Keratinocyte (primary cell): ENCODE measurements around the gene RAPGEF1. TPM values are rescaled to one million over a fixed set of nuclear protein-coding genes. Genes with fewer than 3 reads are reported as not detected.

Experiments used
- DNase-seq: peaks from one replicate; pipeline ENCODE4 v3.0.0-alpha.2; 2011; ENCODE audit warnings: low read depth, missing footprints, low spot score
- FAIRE-seq: peaks from 2 replicates; lab custom pipeline; 2011; peaks lifted over from hg19 to GRCh38; lab: Jason Lieb, UNC
- H2AFZ ChIP-seq: 2 replicates; pipeline ENCODE4 v1.6.0; 2012; ENCODE audit warnings: low read length, control low read depth, inconsistent platforms; ENCODE audit not compliant: control insufficient read depth
- H3K27ac ChIP-seq: 2 replicates; pipeline ENCODE4 v1.5.1; 2011; ENCODE audit warnings: low read length; ENCODE audit not compliant: control insufficient read depth, insufficient read depth
- H3K27me3 ChIP-seq: 3 replicates; pipeline ENCODE4 v1.6.0; 2011; ENCODE audit warnings: low read length; ENCODE audit not compliant: control insufficient read depth, insufficient read depth; ENCODE audit errors: extremely low read depth
- H3K36me3 ChIP-seq, 2 experiments: 2 replicates in 1 of 2; 3 replicates in 1 of 2; pipeline ENCODE4 v1.5.1; 2011; ENCODE audit warnings: low read length in 2 of 2, mild to moderate bottlenecking in 1 of 2; ENCODE audit not compliant: control insufficient read depth in 2 of 2, insufficient read depth in 2 of 2; ENCODE audit errors: extremely low read depth in 1 of 2
- H3K4me1 ChIP-seq: 3 replicates; pipeline ENCODE4 v1.5.1; 2011; ENCODE audit warnings: low read length; ENCODE audit not compliant: control insufficient read depth, insufficient read depth; ENCODE audit errors: extremely low read depth
- H3K4me2 ChIP-seq: 3 replicates; pipeline ENCODE4 v1.6.0; 2011; ENCODE audit warnings: low read depth, low read length; ENCODE audit not compliant: control insufficient read depth, insufficient read depth; ENCODE audit errors: extremely low read depth
- H3K4me3 ChIP-seq, 3 experiments: fragments of 200-600 bp in 1 of 3; sonication (generic) in 1 of 3; 2 replicates in 2 of 3; 3 replicates in 1 of 3; pipeline ENCODE4 v1.5.1; 2011 to 2016; ENCODE audit warnings: low read length in 3 of 3, mild to moderate bottlenecking in 3 of 3, control low read depth in 2 of 3, inconsistent platforms in 1 of 3, low read depth in 1 of 3, mixed read lengths in 1 of 3, mixed run types in 1 of 3, moderate library complexity in 1 of 3; ENCODE audit not compliant: control insufficient read depth in 2 of 3, insufficient read depth in 2 of 3; ENCODE audit errors: extremely low read depth in 1 of 3
- H3K79me2 ChIP-seq: 2 replicates; pipeline ENCODE4 v1.6.0; 2012; ENCODE audit warnings: low read length; ENCODE audit not compliant: control insufficient read depth, insufficient read depth
- H3K9ac ChIP-seq: 3 replicates; pipeline ENCODE4 v1.6.0; 2011; ENCODE audit warnings: low read length; ENCODE audit not compliant: control insufficient read depth, insufficient read depth; ENCODE audit errors: extremely low read depth
- H3K9me1 ChIP-seq: 3 replicates; pipeline ENCODE4 v1.6.0; 2011; ENCODE audit warnings: low read length; ENCODE audit not compliant: control insufficient read depth, insufficient read depth; ENCODE audit errors: extremely low read depth
- H3K9me3 ChIP-seq: 2 replicates; pipeline ENCODE4 v1.5.1; 2012; ENCODE audit warnings: low read depth, low read length; ENCODE audit not compliant: control insufficient read depth
- H4K20me1 ChIP-seq: 3 replicates; pipeline ENCODE4 v1.6.0; 2011; ENCODE audit warnings: low read length; ENCODE audit not compliant: control insufficient read depth, insufficient read depth; ENCODE audit errors: extremely low read depth
- EZH2 ChIP-seq: IDR thresholded peaks from one replicate; pipeline ENCODE4 v1.6.1; 2012; ENCODE audit warnings: inconsistent platforms, mild to moderate bottlenecking, low read length, moderate library complexity
- dilution Hi-C: fragments of 300-500 bp; cut with MboI; formaldehyde crosslinking; loops from one replicate; pipeline ENCODE4 v1.7.0; 2020; ENCODE audit warnings: low sequenced_read_pairs; ENCODE audit not compliant: extremely low pct_ligation_motif_present
- polyA plus RNA-seq, 5 experiments: library from polyadenylated mRNA; depleted of rRNA in 3 of 5; stranded (reverse) in 3 of 5; stranded (forward) in 1 of 5; unstranded in 1 of 5; fragments of >200 nt; gene quantifications; 1 replicate in 1 of 5; 2 replicates in 3 of 5; 3 replicates in 1 of 5; pipeline versions ENCODE4 v1.2.1 to v1.2.3, GENCODE V29; 2011 to 2012; ENCODE audit warnings: missing spikeins in 2 of 5, low read depth in 1 of 5, low replicate concordance in 1 of 5
- TF ChIP-seq, protein P1 (sequence below), 3 experiments: IDR thresholded peaks in 1 of 3; conservative IDR thresholded peaks in 1 of 3; optimal IDR thresholded peaks in 1 of 3; 2 replicates in 2 of 3; 3 replicates in 1 of 3; pipeline versions ENCODE3 to v1.5.1; 2011; ENCODE audit warnings: low read length in 3 of 3, mild to moderate bottlenecking in 3 of 3, moderate library complexity in 2 of 3, control low read depth in 1 of 3, inconsistent platforms in 1 of 3; ENCODE audit not compliant: insufficient read depth in 2 of 3; ENCODE audit errors: extremely low read depth in 1 of 3

The RAPGEF1 gene
- polyA plus RNA-seq, 1 donor (not counting 4 experiments of a cell fraction or from before 2014, with no cell fraction given), result 18.5 TPM

DNA sequence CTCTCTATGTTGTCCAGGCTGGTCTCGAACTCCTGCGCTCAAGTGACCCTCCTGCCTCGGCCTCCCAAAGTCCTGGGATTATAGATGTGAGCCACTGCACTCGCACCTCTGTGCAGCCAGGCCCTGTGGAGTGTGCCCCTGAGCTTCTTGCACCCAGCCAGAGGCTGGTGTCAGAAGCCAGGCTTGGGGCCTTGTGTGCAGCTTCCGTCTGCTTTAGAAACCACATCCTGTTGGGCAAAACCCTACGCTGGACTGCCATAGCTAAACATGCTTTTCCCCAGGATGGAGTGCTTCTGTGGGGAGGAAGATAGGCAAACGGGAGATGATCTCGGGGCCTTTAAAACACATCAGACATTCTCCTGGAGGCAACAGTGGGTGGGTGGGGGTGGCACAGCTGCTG is 154.5 kb downstream of the RAPGEF1 start:
- TF ChIP-seq, protein P1, sequence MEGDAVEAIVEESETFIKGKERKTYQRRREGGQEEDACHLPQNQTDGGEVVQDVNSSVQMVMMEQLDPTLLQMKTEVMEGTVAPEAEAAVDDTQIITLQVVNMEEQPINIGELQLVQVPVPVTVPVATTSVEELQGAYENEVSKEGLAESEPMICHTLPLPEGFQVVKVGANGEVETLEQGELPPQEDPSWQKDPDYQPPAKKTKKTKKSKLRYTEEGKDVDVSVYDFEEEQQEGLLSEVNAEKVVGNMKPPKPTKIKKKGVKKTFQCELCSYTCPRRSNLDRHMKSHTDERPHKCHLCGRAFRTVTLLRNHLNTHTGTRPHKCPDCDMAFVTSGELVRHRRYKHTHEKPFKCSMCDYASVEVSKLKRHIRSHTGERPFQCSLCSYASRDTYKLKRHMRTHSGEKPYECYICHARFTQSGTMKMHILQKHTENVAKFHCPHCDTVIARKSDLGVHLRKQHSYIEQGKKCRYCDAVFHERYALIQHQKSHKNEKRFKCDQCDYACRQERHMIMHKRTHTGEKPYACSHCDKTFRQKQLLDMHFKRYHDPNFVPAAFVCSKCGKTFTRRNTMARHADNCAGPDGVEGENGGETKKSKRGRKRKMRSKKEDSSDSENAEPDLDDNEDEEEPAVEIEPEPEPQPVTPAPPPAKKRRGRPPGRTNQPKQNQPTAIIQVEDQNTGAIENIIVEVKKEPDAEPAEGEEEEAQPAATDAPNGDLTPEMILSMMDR (optimal IDR thresholded peaks at IDR 0.05 in 1 of 3, IDR thresholded peaks at IDR 0.05 in 1 of 3, conservative IDR thresholded peaks at IDR 0.05 in 1 of 3; ENCODE audit: extremely low read depth in 1 of 3, insufficient read depth in 2 of 3, low read length in 3 of 3), result no peak
- no peak for TF ChIP-seq EZH2
- no peak overlapping the region for H2AFZ ChIP-seq
- FAIRE-seq (no peak), DNase-seq (no peak)
- no peak overlapping the region for H3K9ac ChIP-seq
- no peaks in the 10 kb centered on the region for H3K9me3 ChIP-seq
- H3K79me2 ChIP-seq, result no peaks in the 10 kb centered on the region
- H4K20me1 ChIP-seq, result no peaks in the 10 kb centered on the region
- H3K27ac ChIP-seq, result no peak overlapping the region
- H3K4me1 ChIP-seq, result no peaks in the 10 kb centered on the region
- dilution Hi-C loops, result no loop called here
- H3K9me1 ChIP-seq, result no peaks in the 10 kb centered on the region
- H3K4me3 ChIP-seq, result no peak overlapping the region
- H3K27me3 ChIP-seq, result no peaks in the 10 kb centered on the region
- no peak overlapping the region for H3K4me2 ChIP-seq
- H3K36me3 ChIP-seq, result peaks cover 0 to 29% of the 10 kb centered on the region in 2 experiments

DNA sequence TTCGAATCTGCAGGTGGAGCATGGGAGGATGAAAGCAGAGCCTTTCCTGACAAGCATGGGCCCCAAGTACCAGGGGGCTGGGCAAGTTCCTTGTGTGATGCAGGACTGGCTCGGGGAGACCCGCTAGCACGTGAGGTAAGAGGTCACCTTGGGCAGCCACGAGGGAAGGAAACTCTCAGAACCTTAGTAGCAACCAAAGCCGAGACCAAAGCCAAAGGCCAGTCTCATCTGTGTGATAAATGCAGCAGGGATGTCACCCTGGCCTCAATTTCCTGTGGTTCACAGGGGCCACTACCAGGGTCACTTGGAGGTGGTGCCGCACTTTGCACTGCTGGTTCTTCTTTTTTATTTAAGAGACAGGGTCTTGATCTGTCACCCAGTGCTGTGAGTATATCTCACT is 155.0 kb downstream of the RAPGEF1 start:
- Histone ChIP-seq H3K9ac (no peak overlapping the region), H3K9me3 (no peaks in the 10 kb centered on the region), H3K36me3 (peaks cover 4 to 29% of the 10 kb centered on the region in 2 experiments), H3K27me3 (no peaks in the 10 kb centered on the region), H2AFZ (no peak overlapping the region), H4K20me1 (no peaks in the 10 kb centered on the region), H3K4me1 (no peaks in the 10 kb centered on the region), H3K79me2 (no peaks in the 10 kb centered on the region), H3K9me1 (no peaks in the 10 kb centered on the region), H3K4me3 (no peak overlapping the region), H3K27ac (no peak overlapping the region), H3K4me2 (no peak overlapping the region)
- dilution Hi-C loops, result no loop called here
- DNase-seq (no peak), FAIRE-seq (no peak)
- no peak for TF ChIP-seq EZH2
- TF ChIP-seq, protein P1 (optimal IDR thresholded peaks at IDR 0.05 in 1 of 3, IDR thresholded peaks at IDR 0.05 in 1 of 3, conservative IDR thresholded peaks at IDR 0.05 in 1 of 3; ENCODE audit: extremely low read depth in 1 of 3, insufficient read depth in 2 of 3, low read length in 3 of 3), result no peak
